GM15510 (cell line): ENCODE measurements around the gene S100A5.

Experiments
- POLR2A ChIP-seq: IDR thresholded peaks from 3 replicates; pipeline ENCODE4 v1.6.1; 2011; ENCODE audit warnings: borderline replicate concordance; ENCODE audit not compliant: insufficient read length; ENCODE audit errors: extremely low read depth

The S100A5 gene

DNA sequence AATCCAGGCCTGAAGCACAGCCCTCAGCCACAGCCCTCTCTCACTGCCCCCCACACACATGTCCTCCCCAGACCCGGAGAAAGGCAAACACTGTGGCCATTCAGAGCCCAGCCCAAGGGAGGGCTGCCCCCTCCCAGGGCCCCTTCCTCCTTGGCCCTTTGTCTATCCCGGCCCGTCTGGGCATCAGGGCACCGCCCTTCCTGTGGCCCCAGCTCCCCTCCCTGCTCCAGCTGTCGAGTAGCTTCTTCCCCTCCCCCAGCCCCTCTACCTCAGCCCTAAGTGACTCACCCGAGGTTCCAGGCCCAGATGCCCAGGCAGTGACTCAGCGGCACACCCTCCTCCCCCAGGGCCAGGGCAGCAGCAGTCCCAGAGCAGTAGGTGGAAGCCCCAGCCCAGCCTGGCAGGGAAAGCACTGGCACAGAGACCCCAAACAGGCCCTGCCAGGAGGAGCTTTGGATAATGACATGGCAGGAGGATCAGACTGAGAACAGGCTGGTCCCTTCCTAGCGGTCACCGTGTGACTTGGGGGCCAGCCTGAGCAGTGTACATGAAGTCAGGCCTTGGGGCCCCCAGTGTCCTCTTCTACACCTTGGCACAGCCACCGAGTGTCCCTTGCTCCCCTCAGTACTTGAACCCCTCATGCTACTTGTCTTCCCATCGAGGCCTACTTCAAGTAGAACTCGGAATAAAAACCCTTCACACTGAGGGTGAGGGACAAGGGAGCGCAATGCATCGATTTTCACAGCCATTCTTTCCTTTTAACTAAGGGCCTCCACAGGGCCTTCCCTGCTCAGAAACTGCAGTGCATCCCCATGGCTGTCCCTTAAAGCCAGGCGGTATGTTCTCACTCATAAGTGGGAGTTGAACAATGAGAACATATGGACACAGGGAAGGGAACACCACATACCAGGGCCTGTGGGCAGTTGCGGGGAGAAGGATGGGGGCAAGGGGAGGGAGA, 26.0 kb upstream of the S100A5 start:
- no peak for TF ChIP-seq POLR2A

DNA sequence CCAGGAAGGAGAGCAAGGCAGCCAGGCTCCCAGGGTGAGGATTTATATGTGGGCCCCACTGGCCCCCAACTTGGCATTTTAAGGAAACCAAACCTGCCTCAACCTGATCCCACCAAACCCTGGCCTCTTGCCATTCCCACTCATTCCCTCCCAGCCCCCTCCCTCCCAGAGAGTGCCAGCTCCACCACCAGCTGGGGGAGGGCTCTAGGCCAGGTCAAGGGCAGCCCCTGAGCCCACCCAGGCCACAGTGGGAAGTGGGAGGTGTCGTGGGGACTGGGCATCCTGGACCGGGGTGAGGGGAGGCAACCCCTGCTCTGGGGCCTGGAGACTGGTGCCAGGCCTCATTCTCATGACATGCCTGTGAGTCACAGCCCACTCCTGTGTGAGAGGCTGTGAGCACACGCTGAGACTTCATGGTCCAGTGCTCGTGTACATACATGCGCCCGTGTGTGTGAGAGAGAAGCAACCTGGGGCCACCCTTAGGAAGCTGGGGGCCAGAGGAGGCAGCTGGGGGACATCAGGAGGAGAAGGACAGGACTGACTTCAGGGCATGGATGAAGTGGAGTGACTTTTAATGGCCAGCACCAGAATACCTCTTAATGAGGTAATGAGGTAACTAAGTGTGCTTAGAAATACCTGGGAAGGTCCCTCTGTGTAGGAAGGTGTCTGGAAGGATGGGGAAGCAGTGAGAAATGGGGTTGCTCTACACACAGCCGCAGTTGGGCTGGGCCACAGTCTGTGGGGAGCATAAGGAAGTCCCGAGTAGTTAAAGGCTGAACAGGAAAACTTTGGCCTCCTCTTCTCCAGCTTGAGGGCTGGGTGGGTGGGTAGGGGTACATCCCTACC, 25.0 kb upstream of the S100A5 start, which contains the start of gene S100A2:
Gene S100A2, minus strand, starts transcription at position 316 of the 846 bp plus-strand sequence. CDS start 1,967 bp downstream, outside the sequence.
- no peak for TF ChIP-seq POLR2A

DNA sequence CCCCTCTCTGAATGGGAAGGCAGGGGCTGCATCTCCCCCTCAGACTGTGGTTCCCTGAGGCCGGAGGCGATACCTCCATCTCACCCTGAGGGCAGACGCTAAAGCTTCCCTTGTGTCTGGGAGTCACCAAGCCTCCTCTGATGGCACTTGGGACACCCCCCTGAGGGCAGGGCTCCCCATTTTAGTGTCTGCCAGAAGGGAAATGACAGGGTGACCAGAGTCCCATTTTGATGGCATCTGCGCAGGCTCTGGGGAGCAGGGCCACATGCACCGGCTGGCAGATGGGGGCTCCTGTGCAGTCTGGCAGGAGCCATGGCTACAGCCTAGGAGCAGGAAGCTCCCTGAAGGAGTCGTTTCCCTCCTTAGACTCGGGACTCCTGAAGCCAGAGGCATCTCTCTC, 23.3 kb upstream of the S100A5 start:
- no peak for TF ChIP-seq POLR2A

DNA sequence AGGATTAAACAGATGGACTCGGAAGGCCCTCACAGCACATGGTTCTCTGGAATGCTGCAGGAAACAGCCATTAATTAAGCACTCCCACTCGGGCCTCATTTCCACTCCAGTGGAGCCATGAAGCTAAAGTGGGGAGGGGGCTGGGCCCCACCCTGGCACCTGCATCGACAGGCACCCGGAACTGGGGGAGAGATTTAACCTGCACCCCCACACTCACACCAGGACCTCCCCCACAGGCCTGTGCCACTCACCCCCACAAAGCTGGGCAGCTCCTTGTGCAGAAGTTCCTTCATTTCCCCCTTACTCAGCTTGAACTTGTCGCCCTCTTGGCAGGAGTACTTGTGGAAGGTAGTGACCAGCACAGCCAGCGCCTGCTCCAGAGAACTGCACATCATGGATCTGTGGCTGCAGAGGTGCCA, 22.8 kb upstream of the S100A5 start:
- TF ChIP-seq POLR2A = no peak

DNA sequence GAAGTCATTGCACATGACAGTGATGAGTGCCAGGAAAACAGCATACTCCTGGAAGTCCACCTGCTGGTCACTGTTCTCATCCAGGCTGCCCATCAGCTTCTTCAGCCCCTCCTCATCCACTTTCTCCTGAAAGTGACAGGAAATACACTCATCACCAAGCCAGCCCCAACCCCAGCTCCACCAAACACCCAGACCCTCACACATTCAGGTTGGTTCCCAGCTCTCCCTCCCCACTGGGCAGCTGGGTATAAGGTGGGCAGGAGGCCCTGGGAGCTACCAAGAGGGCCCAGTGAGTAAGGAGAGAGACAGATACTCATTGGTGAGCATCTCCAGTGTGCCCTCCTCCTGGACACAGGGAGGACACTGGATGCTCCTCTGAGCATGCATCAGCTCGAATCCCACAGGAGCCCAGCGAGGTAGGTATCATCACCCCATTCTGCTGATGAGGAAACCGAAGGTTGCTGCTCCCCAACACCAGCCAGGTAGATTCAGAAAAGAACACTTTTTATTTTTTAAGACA, 20.8 kb upstream of the S100A5 start:
- TF ChIP-seq POLR2A = no peak

DNA sequence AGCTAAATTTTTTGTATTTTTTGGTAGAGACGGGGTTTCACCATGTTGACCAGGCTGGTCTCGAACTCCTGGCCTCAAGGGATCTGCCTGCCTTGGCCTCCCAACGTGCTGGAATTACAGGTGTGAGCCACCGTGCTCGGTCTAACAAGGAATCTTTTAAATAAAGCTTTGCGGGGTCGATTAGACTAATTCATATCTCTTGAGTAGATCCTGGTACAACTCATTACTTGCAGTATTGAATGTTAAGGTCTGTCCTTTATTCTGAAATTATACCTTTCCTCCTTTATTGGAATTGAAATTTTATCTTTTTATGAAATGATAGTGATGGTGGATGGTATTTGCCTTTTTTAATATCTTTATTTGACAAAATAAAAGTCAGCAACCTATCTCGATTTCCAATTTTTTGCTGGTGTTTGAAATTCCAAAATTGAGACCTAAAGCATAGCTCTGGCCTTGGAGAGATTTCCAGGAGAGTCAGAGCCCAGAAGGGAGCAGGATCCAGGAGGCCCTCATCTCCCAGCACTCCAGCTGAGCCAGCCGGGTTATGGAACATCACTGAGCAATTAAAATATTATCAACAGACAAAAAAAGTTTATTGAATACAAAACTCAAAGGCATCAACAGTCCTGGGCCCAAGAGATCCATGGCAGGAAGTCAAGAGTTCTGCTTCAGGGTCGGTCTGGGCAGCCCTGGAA, 20.2 kb upstream of the S100A5 start:
- TF ChIP-seq POLR2A = no peak

DNA sequence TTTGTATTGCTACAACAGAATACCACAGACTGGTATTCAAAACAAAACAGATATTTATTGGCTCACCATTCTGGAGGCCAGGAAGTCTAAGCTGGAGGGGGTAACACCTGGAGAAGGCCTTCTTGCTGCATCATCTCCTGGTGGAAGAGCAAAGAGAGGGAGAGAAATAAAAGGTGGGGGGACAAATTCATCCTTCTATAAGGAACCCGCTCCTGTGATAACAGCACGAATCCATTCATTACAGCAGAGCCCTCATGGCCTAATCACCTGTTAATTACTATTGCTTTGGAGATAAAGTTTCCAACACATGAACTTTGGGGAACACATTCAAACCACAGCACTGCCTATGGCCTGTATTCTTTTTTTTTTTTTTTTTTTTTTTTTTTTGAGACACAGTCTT, 19.5 kb upstream of the S100A5 start:
- no peak for TF ChIP-seq POLR2A

DNA sequence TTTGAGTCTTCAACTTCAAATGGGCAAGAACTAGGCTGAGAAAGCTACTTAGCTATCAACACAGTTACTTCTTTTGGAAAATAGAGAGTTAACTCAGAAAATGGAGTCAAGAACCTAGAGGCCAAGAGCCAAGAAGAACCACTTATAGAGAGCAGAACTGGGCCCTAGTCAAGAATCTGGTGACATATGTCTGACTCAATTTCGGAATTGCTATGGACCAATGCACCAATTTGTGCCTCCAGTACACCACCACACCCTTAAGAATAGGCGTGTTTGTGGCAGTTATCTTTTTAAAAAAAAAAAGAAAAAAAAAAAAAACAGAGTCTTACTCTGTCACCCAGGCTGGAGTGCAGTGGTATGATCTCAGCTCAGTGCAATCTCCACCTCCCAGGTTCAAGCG, 17.1 kb upstream of the S100A5 start:
- no peak for TF ChIP-seq POLR2A

DNA sequence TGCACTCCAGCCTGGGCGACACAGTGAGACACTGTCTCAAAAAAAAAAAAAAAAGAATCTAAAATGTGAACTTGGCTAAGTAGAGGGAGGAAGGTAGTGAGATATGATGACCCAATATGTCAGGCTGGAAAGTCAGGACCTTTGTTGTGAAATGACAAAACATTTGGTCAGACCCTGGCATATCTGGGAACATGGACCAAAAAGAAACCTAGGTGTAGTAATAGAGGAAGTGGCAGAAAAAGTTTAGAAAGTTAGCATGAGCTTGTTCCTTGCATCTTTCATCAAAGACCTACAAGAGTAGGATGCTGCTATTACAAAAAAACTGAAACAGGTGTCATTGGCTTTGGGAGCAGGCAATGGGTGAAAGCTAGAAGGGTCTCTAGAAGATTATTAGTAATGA, 15.6 kb upstream of the S100A5 start:
- no peak for TF ChIP-seq POLR2A

DNA sequence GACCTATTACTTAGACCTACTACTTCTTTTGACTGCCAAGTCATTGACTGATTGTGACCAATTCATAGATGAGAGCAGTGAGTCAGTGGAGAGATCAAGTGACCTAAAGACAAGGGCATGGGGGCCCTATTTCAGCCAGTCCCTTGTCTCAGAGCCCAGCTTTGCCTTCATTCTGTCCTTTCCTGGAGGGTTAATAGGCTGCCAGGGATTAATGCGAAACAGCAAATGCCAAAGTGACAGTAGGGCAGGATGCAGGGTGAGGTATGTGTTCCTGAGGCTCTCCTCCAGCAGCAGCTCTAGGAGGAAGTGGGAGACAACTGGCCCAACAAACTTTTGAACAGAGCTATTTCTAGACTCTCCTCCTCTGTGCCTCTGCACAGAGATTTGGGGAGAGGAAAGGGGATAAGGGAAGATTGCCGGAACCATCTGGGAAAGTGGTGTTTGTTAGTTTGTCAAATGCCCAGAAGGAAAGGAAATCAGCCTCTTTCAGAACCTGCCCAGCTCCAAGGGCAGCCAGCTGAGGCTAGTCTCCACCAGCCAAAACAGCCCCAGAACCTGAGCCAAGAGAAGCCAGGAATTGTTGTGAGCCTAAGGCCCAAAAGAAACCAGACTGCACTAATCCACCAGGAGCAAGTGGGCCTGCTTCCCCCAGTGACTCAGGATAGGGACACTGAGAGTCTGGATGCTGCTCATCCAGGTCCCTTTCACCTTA, 13.3 kb upstream of the S100A5 start:
- no peak for TF ChIP-seq POLR2A

DNA sequence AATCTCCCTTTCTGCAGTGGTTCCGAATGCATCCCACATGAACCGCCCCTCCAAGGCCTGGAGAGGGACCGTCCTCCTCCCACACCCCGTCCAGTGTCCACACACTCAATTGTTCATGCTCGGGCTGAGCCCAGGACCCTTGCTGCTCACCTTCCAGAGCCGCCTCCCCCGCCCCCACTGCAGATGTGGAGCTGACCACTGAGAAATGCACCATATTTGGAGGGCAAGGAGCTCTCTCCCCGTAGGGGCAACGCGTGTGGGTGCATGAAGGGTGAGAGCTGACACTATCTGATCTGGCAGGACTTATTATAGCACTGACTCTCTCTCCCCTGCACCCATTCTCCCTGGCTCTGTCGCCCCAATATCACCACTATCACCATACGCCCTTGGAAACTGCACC, 12.4 kb upstream of the S100A5 start:
- no peak for TF ChIP-seq POLR2A

DNA sequence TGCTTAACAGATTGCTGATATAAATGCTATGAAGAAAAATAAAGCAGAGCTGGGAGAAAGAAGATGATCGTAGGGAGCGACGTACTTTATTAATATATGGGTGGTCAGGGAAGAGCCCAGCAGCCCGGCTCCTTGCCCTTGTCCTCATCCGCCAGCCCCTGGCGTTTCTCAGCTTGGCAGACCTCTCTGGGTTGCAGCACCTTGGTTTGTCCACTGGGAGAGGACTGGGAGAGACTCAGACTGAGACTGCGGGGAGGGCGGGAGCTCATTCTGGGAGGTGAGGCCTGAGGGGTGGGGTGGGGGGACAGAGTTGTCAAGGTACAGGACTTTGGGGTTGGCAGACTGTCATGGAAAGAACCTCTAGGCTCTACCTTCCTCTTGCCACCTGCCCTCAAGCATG, 11.6 kb upstream of the S100A5 start:
- TF ChIP-seq POLR2A = no peak

DNA sequence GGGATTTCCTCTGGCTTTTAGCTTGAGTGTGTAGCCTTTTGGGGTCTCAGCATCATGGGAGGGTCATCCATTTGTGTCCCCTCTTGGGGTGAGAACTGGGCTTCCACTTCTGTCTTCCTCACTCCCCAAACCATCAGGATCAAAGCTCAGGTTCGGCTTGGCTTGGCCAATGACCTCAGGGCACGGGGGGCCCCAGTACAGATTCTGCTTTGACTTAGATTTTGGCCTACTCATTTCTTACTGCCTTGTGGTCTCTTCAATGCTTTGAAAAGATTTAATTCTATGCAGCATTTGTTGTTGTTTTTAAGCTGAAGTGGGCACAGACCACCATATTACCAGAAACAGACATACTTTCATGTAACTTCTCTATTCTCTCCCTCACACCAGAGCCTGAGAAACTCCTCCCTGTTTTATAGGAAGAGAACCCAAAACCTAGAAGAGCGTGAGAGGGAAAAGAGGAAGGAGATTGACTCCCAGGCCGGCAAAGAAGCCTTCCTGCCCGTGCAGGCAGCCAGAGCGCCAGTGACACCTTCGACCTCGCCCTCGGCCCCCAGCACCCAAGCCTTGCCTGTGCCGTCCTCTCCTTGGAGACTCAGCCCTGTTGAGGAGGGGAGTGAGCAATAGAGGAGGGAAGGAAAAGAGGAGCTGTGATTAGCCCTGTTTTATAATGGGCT, 10.2 kb upstream of the S100A5 start:
- TF ChIP-seq POLR2A = no peak
